Measurements from ENCODE around the gene PRKACB. TPM values are rescaled to one million over a fixed set of nuclear protein-coding genes. Genes with fewer than 3 reads are reported as not detected.
"Not testable (repeated sequence)": the region's sequence is repeated elsewhere in the genome, so short reads cannot be mapped to it uniquely, and the experiment has no call there.

PRKACB gene
- total RNA-seq, 1 experiment from 2014 or later, result 3.4 TPM

DNA sequence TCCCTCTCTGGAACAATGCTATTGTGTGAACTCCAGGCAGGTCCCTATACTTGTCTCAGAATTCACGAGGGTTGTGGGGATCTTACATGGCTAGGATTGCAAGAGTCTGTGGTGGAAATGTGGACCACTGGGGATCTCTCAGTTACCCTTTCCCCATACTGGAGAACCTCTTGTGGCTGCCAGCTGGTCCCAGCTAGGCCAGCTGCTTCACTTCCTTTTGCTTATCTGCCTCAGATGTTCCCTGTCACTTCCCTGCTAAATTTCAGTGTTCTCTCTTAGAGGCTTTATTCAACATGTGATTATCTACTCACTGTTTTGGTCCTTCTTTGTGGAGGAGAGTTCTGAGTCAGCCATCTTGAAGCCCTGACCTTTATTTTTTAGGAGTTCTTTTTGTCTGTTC lies 81.6 kb downstream of the PRKACB start:
- H3K4me1 ChIP-seq, result no peaks in the 10 kb centered on the region
- H3K27me3 Mint-ChIP-seq (ENCODE audit: insufficient read depth, unreplicated experiment), result no peaks in the 10 kb centered on the region
- H3K4me1 Mint-ChIP-seq (ENCODE audit: low read depth, unreplicated experiment), result no peaks in the 10 kb centered on the region
- DNase-seq, result no peak
- POLR2A ChIA-PET, result no interaction called here
- H3K27me3 ChIP-seq (replicated peaks; ENCODE audit: control insufficient read depth, insufficient read depth, low read length), result no peaks in the 10 kb centered on the region
- no peak overlapping the region for H3K4me3 ChIP-seq (ENCODE audit: low read depth, low read length)
- H3K9me3 Mint-ChIP-seq (ENCODE audit: unreplicated experiment), result peaks cover 29% of the 10 kb centered on the region
- H3K36me3 Mint-ChIP-seq (ENCODE audit: insufficient read depth, unreplicated experiment), result no peaks in the 10 kb centered on the region
- CTCF ChIA-PET, result no interaction called here
- H3K4me3 Mint-ChIP-seq (ENCODE audit: unreplicated experiment), result no peak overlapping the region
- TF ChIP-seq, protein P1, sequence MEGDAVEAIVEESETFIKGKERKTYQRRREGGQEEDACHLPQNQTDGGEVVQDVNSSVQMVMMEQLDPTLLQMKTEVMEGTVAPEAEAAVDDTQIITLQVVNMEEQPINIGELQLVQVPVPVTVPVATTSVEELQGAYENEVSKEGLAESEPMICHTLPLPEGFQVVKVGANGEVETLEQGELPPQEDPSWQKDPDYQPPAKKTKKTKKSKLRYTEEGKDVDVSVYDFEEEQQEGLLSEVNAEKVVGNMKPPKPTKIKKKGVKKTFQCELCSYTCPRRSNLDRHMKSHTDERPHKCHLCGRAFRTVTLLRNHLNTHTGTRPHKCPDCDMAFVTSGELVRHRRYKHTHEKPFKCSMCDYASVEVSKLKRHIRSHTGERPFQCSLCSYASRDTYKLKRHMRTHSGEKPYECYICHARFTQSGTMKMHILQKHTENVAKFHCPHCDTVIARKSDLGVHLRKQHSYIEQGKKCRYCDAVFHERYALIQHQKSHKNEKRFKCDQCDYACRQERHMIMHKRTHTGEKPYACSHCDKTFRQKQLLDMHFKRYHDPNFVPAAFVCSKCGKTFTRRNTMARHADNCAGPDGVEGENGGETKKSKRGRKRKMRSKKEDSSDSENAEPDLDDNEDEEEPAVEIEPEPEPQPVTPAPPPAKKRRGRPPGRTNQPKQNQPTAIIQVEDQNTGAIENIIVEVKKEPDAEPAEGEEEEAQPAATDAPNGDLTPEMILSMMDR (IDR thresholded peaks at IDR 0.05; ENCODE audit: insufficient read depth in 1 of 2, low read depth in 1 of 2, low read length in 1 of 2, severe bottlenecking in 1 of 2, unreplicated experiment in 1 of 2), result no peak
- H3K27ac Mint-ChIP-seq (ENCODE audit: unreplicated experiment), result peak overlapping the region; percentile 33
- H3K9me3 ChIP-seq, result no peaks in the 10 kb centered on the region
- H3K36me3 ChIP-seq (ENCODE audit: control insufficient read depth, insufficient read depth, low read length), result no peaks in the 10 kb centered on the region
- BruUV-seq (replicated peaks), result no TSS peak
- intact Hi-C loops (cut with micrococcal nuclease; ENCODE audit: unreplicated experiment), result no loop called here

DNA sequence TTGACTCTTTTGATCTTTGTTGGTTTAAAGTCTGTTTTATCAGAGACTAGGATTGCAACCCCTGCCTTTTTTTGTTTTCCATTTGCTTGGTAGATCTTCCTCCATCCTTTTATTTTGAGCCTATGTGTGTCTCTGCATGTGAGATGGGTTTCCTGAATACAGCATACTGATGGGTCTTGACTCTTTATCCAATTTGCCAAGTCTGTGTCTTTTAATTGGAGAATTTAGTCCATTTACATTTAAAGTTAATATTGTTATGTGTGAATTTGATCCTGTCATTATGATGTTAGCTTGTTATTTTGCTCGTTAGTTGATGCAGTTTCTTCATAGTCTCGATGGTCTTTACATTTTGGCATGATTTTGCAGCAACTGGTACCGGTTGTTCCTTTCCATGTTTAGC lies 88.6 kb downstream of the PRKACB start:
- POLR2A ChIA-PET; H3K9me3 Mint-ChIP-seq (ENCODE audit: unreplicated experiment); H3K9me3 ChIP-seq; H3K27me3 ChIP-seq (replicated peaks; ENCODE audit: control insufficient read depth, insufficient read depth, low read length); H3K27ac Mint-ChIP-seq (ENCODE audit: unreplicated experiment); H3K36me3 ChIP-seq (ENCODE audit: control insufficient read depth, insufficient read depth, low read length); H3K36me3 Mint-ChIP-seq (ENCODE audit: insufficient read depth, unreplicated experiment); H3K27me3 Mint-ChIP-seq (ENCODE audit: insufficient read depth, unreplicated experiment); BruUV-seq (replicated peaks); H3K4me1 ChIP-seq; intact Hi-C loops (cut with micrococcal nuclease; ENCODE audit: unreplicated experiment); CTCF ChIA-PET; H3K4me3 Mint-ChIP-seq (ENCODE audit: unreplicated experiment); H3K4me3 ChIP-seq (ENCODE audit: low read depth, low read length); DNase-seq; H3K4me1 Mint-ChIP-seq (ENCODE audit: low read depth, unreplicated experiment): not testable (repeated sequence)

DNA sequence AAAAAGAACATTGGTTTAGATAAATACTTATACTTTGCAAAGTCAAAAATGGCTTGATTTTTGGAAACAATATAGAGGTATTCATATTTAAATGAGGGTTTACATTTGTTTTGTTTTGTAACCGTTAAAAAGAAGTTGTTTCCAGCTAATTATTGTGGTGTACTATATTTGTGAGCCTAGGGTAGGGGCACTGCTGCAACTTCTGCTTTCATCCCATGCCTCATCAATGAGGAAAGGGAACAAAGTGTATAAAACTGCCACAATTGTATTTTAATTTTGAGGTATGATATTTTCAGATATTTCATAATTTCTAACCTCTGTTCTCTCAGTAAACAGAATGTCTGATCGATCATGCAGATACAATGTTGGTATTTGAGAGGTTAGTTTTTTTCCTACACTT lies 92.2 kb downstream of the PRKACB start:
- Mint-ChIP-seq H3K27ac (ENCODE audit: unreplicated experiment) (no peak overlapping the region), H3K27me3 (ENCODE audit: insufficient read depth, unreplicated experiment) (no peaks in the 10 kb centered on the region), H3K9me3 (ENCODE audit: unreplicated experiment) (no peaks in the 10 kb centered on the region), H3K4me3 (ENCODE audit: unreplicated experiment) (no peak overlapping the region), H3K4me1 (ENCODE audit: low read depth, unreplicated experiment) (no peaks in the 10 kb centered on the region), H3K36me3 (ENCODE audit: insufficient read depth, unreplicated experiment) (no peaks in the 10 kb centered on the region)
- no peaks in the 10 kb centered on the region for H3K36me3 ChIP-seq (ENCODE audit: control insufficient read depth, insufficient read depth, low read length)
- H3K9me3 ChIP-seq, result no peaks in the 10 kb centered on the region
- intact Hi-C loops (cut with micrococcal nuclease; ENCODE audit: unreplicated experiment), result no loop called here
- H3K4me1 ChIP-seq, result no peaks in the 10 kb centered on the region
- TF ChIP-seq, protein P1 (IDR thresholded peaks at IDR 0.05; ENCODE audit: insufficient read depth in 1 of 2, low read depth in 1 of 2, low read length in 1 of 2, severe bottlenecking in 1 of 2, unreplicated experiment in 1 of 2), result no peak
- H3K27me3 ChIP-seq (replicated peaks; ENCODE audit: control insufficient read depth, insufficient read depth, low read length), result no peaks in the 10 kb centered on the region
- no peak for DNase-seq
- ChIA-PET POLR2A (no interaction called here), CTCF (no interaction called here)
- H3K4me3 ChIP-seq (ENCODE audit: low read depth, low read length), result no peak overlapping the region
- BruUV-seq (replicated peaks), result no TSS peak

DNA sequence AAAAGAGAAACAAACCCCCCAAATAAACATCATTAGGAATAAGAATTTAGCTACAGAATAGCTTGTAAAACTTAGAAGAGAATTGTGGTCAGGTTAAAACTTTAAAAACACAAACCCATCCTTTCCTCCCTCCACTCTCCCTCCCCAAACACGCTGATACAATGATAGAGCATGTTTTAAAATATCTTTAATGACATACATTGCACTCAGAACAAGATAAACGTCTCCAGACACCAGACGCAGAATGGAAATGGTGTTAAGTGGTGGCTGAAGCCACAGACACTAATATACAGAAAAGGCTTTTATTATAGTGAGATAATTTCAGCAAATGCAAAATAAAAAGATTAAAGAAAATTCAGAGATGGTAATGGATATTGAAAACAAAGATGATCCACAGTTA lies 98.6 kb downstream of the PRKACB start:
- CTCF ChIA-PET, result no interaction called here
- Mint-ChIP-seq H3K36me3 (ENCODE audit: insufficient read depth, unreplicated experiment) (no peaks in the 10 kb centered on the region), H3K27ac (ENCODE audit: unreplicated experiment) (no peak overlapping the region), H3K4me1 (ENCODE audit: low read depth, unreplicated experiment) (no peaks in the 10 kb centered on the region), H3K27me3 (ENCODE audit: insufficient read depth, unreplicated experiment) (no peaks in the 10 kb centered on the region), H3K4me3 (ENCODE audit: unreplicated experiment) (no peak overlapping the region), H3K9me3 (ENCODE audit: unreplicated experiment) (no peaks in the 10 kb centered on the region)
- DNase-seq, result no peak
- POLR2A ChIA-PET, result no interaction called here
- Histone ChIP-seq H3K36me3 (ENCODE audit: control insufficient read depth, insufficient read depth, low read length) (no peaks in the 10 kb centered on the region), H3K27me3 (replicated peaks; ENCODE audit: control insufficient read depth, insufficient read depth, low read length) (no peaks in the 10 kb centered on the region), H3K4me3 (ENCODE audit: low read depth, low read length) (no peak overlapping the region), H3K4me1 (no peaks in the 10 kb centered on the region), H3K9me3 (no peaks in the 10 kb centered on the region)
- no TSS peak for BruUV-seq (replicated peaks)
- intact Hi-C loops (cut with micrococcal nuclease; ENCODE audit: unreplicated experiment), result no loop called here
- TF ChIP-seq, protein P1 (IDR thresholded peaks at IDR 0.05; ENCODE audit: insufficient read depth in 1 of 2, low read depth in 1 of 2, low read length in 1 of 2, severe bottlenecking in 1 of 2, unreplicated experiment in 1 of 2), result no peak
